ENCODE data around the gene EIF4B. TPM values are rescaled to one million over a fixed set of nuclear protein-coding genes. Genes with fewer than 3 reads are reported as not detected.

EIF4B gene
- total and polyA plus RNA-seq, 2 of the 13 experiments (the other 11 are each of a cell fraction or from before 2014, with no cell fraction given), result 416 to 548 TPM

- TF ChIP-seq PBX3 (CRISPR knock-in tag; IDR thresholded peaks at IDR 0.05; ENCODE audit: borderline replicate concordance), result no peak
- TF ChIP-seq PATZ1 (CRISPR knock-in tag; IDR thresholded peaks at IDR 0.05), result 0 out of 2 replicates have a peak, but pooled peaks have one; percentile 45
- TF ChIP-seq NFKBIZ (CRISPR knock-in tag; IDR thresholded peaks at IDR 0.05), result no peak
- 0 out of 2 replicates have a peak, but pooled peaks have one; percentile 50 for TF ChIP-seq ZNF142 (CRISPR knock-in tag; IDR thresholded peaks at IDR 0.05)
- TF ChIP-seq ZNF777 (CRISPR knock-in tag; IDR thresholded peaks at IDR 0.05), result peak; percentile 57
- no peak for TF ChIP-seq SMARCE1 (IDR thresholded peaks at IDR 0.05; ENCODE audit: borderline replicate concordance)
- TF ChIP-seq MYNN (CRISPR knock-in tag; IDR thresholded peaks at IDR 0.05; ENCODE audit: low read depth), result no peak
- peak in 1 of 2 experiments; percentile 35; a peak in 1 of 4 replicates for TF ChIP-seq KLF16 (CRISPR knock-in tag; IDR thresholded peaks at IDR 0.05)
- TF ChIP-seq ZXDC (CRISPR knock-in tag; IDR thresholded peaks at IDR 0.05), result no peak
- no peak for TF ChIP-seq JUNB (CRISPR knock-in tag; IDR thresholded peaks at IDR 0.05; ENCODE audit: borderline replicate concordance)
- no peak for TF ChIP-seq ZNF773 (CRISPR knock-in tag; IDR thresholded peaks at IDR 0.05; ENCODE audit: borderline replicate concordance)
- no peak for TF ChIP-seq POGZ (CRISPR knock-in tag; IDR thresholded peaks at IDR 0.05)
- no peak for TF ChIP-seq POGK (CRISPR knock-in tag; conservative IDR thresholded peaks at IDR 0.05)
- TF ChIP-seq ZNF841 (CRISPR knock-in tag; IDR thresholded peaks at IDR 0.05; ENCODE audit: borderline replicate concordance), result no peak
- TF ChIP-seq ZNF563 (CRISPR knock-in tag; IDR thresholded peaks at IDR 0.05), result no peak
- TF ChIP-seq TEAD3 (CRISPR knock-in tag; optimal IDR thresholded peaks at IDR 0.05; ENCODE audit: borderline replicate concordance), result no peak
Observed at GRCh38 chr12:53046655-53047220, 40.5 kb downstream of the EIF4B start (continued).
